Stimulated activated CD8-positive, alpha-beta memory T cell treated with anti-CD3 and anti-CD28 coated beads, Interleukin-7, amount 100 ng/mL, for 48 hours (primary cell): ENCODE measurements around the gene NUP214.

Source experiments
- DNase-seq, 2 donors: peaks; one replicate each; pipeline ENCODE4 v3.0.0-alpha.2; 2020; ENCODE audit warnings: low read depth in 1 of 2; ENCODE audit errors: extremely low read depth in 1 of 2

Gene NUP214

DNA sequence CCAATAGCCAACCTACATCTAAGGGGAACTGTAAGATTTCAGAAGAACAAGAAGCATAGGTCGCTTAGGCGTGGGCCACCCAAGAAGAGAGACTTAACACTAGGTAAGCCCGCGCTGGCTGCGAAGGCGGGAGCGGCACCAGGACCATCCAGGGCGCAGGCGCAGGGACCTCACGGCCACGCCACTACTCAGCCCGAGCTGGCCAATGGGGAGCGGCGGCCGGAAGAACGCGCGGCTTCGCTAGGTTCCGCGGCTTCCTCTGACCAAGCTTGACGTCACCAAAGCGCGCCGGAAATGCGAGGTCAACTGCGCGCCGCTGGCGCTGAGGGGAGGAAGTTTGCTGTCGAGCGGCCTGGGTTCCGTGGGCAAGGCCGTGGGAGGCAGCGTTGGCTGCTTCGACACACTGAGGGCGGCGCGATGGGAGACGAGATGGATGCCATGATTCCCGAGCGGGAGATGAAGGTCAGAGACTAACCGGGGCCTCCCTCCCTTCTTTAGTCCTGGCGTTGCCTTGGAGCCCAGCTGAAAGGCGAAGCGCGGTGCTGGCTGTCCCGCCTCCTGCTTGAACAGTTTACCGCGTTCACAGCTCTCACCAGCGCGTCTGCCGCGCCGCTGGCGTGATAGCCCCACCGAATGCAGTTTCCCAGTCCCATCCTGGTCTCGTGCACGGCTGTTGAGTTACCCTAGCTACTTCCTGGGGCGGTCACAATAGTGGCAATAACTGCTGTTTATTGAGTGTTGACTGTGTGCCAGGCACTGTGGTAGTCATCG, at the start of gene NUP214:
Gene NUP214 (plus strand): TSS at position 299 of the 771 bp plus-strand sequence. CDS start 119 bp downstream, at position 418.
- DNase-seq: peak; percentile 99

DNA sequence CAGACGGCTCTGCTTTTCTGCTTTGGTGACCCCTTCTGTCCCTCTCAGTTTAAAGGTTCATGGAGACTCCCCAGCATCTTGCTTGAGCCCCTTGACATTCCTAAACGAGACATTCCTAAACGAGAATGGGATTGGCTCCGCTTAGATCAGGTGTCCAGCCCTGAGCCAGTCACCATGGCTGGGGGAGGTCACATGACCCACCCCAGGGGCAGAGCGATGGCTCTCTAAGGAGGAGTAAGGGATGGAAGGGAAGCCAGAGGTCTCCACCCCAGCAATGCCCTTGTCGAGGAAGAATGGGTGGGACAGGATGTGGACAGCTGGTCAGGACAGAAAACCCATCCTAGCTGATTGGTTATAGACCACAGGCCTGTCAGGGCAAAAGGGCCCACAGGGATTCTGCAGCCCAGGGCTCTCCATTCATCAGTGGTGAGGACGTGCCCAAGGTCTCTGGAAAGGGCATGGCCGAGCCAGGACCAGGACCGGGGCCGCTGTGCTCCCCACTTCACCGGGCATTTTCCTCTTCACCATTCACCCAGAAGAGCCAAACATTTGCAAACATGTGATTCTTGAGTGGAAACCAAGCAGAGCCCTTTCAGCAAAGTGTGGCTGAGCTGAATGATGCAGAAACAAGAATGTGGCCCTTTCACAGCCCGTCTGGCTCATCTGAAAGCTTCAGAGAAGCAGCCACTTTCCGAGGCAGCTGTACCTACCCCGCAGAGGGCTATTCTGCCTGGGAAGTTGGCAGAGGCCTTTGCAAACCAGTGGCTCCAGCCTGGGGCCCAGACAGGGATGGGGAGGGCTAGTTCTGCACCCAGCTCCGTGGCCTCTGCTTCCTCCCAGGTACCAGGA, 48.8 kb upstream of the NUP214 start:
- no peak for DNase-seq

DNA sequence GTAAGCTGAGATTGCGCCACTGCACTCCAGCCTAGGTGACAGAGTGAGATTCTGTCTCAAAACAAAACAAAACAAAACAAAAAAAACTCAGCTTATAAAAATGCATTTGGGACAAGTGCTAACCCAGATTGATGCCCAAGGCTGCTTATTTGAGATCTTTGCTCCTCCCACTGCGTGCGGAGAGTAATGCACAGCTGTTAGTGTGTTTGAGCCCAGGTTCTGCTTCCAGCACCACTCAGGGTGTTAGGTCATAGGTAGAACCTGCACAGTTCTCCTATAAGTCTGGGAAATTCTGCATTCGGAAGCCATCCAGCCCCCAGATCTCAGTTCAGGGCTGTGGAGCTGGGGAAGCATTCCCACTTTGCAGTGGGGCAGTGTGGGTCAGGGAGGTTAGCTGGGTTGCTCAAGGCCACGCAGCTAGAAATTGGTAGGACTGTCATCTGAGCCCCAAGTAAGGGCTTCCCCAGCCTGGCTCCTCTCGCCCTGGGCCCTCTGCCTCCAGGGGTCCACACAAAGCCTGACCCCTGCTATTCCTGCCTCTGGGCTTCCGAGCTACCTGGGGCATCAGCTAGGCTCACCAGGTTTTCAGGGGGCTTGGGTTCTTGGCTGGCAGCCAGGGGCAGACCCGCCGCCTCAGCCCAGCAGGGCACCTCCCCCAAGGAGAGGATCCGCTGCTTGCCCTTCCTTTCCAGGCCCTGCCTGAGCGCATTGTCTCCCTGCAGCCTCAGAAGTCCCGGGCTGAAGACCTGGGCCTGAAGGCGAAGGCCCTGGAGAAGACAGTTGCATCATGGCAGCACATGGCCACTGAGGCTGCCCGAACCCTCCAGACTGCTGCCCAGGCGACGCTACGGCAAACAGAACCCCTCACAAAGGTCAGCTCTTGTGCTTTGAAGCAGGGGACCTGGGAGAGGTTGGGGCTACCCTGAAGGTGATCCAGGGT, 46.7 kb upstream of the NUP214 start:
- DNase-seq: no peak

- DNase-seq: no peak
Measured at GRCh38 chr9:131080589-131080988, 44.8 kb upstream of the NUP214 start.

DNA sequence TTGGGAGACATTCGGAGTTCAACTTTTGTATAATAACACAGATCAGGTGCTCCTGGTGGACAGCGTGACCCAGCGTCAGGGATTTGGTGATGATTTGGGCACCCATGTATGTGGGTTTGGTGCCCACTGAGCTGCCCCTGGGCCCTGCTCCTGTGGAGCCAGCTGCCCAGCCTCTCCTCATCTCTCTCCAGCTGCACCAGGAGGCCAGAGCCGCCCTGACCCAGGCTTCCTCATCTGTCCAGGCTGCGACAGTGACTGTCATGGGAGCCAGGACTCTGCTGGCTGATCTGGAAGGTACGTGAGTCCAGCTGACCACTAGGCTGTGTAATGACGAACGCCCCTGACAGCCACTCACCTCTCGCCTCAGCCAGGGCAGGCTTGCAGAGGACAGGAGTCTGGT, 43.5 kb upstream of the NUP214 start:
- no peak for DNase-seq

GRCh38 chr9:131082774-131083512, 42.4 kb upstream of the NUP214 start:
- no peak for DNase-seq

- DNase-seq: no peak
Measured at GRCh38 chr9:131084661-131085369, 40.6 kb upstream of the NUP214 start.

- DNase-seq: no peak
Measured at GRCh38 chr9:131085370-131086122, 39.8 kb upstream of the NUP214 start.

DNA sequence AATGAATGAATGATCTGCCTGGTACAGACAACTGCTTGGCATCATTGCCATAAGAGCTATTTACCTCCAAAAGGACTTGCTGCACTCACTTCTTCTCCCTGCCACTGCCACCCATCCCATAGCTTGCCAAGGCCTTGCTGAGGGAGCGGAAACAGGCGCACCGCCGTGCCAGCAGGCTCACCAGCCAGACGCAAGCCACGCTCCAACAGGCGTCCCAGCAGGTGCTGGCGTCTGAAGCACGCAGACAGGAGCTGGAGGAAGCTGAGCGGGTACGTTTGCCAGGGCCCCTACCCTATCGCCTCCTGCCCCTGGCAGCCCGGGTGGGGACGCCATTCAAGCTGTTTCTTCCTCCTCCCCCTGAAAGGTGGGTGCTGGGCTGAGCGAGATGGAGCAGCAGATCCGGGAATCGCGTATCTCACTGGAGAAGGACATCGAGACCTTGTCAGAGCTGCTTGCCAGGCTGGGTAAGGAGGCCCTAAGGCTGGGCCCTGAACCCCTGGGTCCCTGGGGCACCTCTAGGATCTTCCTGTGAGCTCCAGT, 38.0 kb upstream of the NUP214 start:
- no peak for DNase-seq

DNA sequence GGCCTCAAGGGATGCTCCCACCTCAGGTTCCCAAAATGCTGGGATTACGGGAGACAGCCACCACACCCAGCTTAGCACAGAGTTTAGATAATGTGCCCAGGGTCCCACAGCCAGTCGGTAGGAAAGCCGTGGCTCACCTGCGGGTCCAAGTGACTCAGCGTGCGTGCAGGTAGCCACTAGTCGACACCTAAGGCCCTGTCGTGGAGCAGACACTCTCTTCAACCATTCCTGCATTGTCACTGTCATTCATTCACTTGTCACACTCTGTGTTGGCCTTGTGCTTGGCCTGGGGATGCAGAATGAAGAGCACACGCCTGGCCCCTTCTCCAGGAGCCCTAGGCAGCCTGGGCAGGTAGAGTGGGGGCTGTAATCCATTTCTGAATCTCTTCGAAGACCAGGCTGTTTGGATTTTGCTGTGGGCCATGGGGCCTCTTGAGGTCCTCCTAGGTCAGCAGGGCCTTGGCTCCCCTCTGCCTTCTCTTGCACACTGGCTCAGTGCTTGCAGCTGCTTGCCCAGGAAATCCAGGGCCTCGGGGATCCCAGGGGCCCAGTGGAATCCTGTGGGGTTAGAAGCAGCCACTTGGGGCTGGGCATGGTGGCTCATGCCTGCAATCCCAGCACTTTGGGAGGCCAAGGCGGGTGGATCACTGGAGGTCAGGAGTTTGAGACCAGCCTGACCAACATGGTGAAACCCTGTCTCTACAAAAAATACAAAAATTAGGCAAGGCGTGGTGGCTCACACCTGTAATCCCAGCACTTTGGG, 35.2 kb upstream of the NUP214 start:
- DNase-seq: no peak

DNA sequence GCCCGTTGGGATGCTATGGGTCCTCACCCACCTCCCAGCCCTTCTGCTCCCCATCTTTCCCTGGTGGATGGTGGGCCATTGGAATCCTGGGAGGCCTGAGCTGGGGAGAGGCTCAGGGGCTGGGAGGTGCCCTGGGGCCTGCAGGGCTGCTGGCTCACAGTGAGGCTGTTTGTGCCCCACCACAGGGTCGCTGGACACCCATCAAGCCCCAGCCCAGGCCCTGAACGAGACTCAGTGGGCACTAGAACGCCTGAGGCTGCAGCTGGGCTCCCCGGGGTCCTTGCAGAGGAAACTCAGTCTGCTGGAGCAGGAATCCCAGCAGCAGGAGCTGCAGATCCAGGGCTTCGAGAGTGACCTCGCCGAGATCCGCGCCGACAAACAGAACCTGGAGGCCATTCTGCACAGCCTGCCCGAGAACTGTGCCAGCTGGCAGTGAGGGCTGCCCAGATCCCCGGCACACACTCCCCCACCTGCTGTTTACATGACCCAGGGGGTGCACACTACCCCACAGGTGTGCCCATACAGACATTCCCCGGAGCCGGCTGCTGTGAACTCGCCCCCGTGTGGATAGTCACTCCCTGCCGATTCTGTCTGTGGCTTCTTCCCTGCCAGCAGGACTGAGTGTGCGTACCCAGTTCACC, 33.9 kb upstream of the NUP214 start:
- DNase-seq: no peak

GRCh38 chr9:131092030-131092429, 33.4 kb upstream of the NUP214 start:
- no peak for DNase-seq

GRCh38 chr9:131092548-131093440, 32.6 kb upstream of the NUP214 start:
- DNase-seq: no peak

- DNase-seq: no peak
Measured at GRCh38 chr9:131094015-131094414, 31.4 kb upstream of the NUP214 start.

- no peak for DNase-seq
Measured at GRCh38 chr9:131094622-131095021, 30.8 kb upstream of the NUP214 start.

- no peak for DNase-seq
Measured at GRCh38 chr9:131095666-131096268, 29.6 kb upstream of the NUP214 start.
